GM06990 (cell line): Measurements from ENCODE around the gene PTPRM.

ENCODE experiments used
- DNase-seq: peaks from one replicate; pipeline ENCODE4 v3.0.0-alpha.2; 2011; ENCODE audit not compliant: insufficient read length; ENCODE audit errors: extremely low read depth
- H3K27me3 ChIP-seq: replicated peaks from 2 replicates; pipeline ENCODE4 v1.6.0; 2011; ENCODE audit warnings: low read length; ENCODE audit not compliant: control insufficient read depth, insufficient read depth
- H3K36me3 ChIP-seq: 2 replicates; pipeline ENCODE4 v1.5.1; 2011; ENCODE audit warnings: low read length; ENCODE audit not compliant: control insufficient read depth, insufficient read depth
- H3K4me3 ChIP-seq: replicated peaks from 2 replicates; pipeline ENCODE4 v1.5.1; 2011; ENCODE audit warnings: low read depth, mild to moderate bottlenecking, control low read depth, low read length
- TF ChIP-seq, protein P1 (sequence below): IDR thresholded peaks from 2 replicates; pipeline ENCODE4 v1.5.1; 2011; ENCODE audit warnings: low read length, control low read depth, mild to moderate bottlenecking, inconsistent platforms; ENCODE audit not compliant: insufficient read depth, poor library complexity, severe bottlenecking

The PTPRM gene

DNA sequence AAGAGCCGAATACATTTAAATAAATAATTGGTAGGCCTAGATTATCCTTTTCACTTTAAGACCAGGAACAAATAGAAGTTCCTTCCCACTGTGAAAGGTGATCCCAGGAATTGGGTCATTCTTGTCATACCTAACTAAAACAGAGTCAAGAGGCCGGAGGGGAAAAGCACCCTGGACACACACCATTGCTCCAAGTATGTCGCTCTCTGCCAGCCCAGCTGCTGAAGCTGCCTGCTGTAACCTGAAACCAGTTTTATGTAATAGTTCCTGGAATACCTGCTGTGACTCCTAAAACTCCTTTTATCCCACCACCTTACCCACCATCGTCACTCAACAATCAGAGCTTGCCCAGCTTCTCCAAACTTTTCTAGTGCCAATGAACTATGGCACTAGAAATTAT is 217.1 kb downstream of the PTPRM start:
- TF ChIP-seq, protein P1, sequence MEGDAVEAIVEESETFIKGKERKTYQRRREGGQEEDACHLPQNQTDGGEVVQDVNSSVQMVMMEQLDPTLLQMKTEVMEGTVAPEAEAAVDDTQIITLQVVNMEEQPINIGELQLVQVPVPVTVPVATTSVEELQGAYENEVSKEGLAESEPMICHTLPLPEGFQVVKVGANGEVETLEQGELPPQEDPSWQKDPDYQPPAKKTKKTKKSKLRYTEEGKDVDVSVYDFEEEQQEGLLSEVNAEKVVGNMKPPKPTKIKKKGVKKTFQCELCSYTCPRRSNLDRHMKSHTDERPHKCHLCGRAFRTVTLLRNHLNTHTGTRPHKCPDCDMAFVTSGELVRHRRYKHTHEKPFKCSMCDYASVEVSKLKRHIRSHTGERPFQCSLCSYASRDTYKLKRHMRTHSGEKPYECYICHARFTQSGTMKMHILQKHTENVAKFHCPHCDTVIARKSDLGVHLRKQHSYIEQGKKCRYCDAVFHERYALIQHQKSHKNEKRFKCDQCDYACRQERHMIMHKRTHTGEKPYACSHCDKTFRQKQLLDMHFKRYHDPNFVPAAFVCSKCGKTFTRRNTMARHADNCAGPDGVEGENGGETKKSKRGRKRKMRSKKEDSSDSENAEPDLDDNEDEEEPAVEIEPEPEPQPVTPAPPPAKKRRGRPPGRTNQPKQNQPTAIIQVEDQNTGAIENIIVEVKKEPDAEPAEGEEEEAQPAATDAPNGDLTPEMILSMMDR: no peak
- DNase-seq: no peak
- Histone ChIP-seq H3K36me3 (no peaks in the 10 kb centered on the region), H3K27me3 (no peaks in the 10 kb centered on the region), H3K4me3 (no peak overlapping the region)

DNA sequence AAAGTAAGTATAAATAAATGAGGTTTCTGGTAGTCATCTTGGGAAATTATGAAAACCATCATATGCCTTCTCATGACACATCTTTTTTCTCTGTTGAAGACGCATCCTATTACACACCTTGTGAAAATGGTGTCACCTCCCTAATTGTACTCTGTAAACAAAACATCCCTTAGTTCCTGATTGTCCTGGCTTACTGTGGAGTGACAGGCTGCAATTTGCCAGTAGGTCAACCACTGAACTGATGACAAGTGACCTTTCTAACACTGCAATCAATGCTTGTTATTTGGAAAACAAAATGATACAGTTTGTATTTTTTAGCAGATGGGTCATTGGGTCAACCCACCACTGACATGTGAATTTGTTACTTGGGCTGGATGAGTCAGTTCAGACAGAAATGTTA is 219.5 kb downstream of the PTPRM start:
- Histone ChIP-seq H3K27me3 (no peaks in the 10 kb centered on the region), H3K36me3 (no peaks in the 10 kb centered on the region), H3K4me3 (no peak overlapping the region)
- TF ChIP-seq, protein P1: no peak
- DNase-seq: no peak

- H3K36me3 ChIP-seq: no peaks in the 10 kb centered on the region
- TF ChIP-seq, protein P1: no peak
- no peak overlapping the region for H3K4me3 ChIP-seq
- no peaks in the 10 kb centered on the region for H3K27me3 ChIP-seq
- no peak for DNase-seq
These were observed 220.2 kb downstream of the PTPRM start for GRCh38 chr18:7787339-7787738.

- H3K36me3 ChIP-seq: no peaks in the 10 kb centered on the region
- TF ChIP-seq, protein P1: no peak
These were observed 222.9 kb downstream of the PTPRM start for GRCh38 chr18:7789856-7790552.

GRCh38 chr18:7793100-7793499 is 226.0 kb downstream of the PTPRM start:
- TF ChIP-seq, protein P1: no peak
- H3K4me3 ChIP-seq: no peak overlapping the region
- no peak for DNase-seq
- no peaks in the 10 kb centered on the region for H3K27me3 ChIP-seq
- no peaks in the 10 kb centered on the region for H3K36me3 ChIP-seq

More at GRCh38 chr18:7789856-7790552, 222.9 kb downstream of the PTPRM start:
- Histone ChIP-seq H3K4me3 (no peak overlapping the region), H3K27me3 (no peaks in the 10 kb centered on the region)
- DNase-seq: no peak
